HUES6 (cell line): ENCODE measurements around the gene LXN.

Source experiments
- H3K27ac ChIP-seq: 2 replicates; pipeline ENCODE4 v1.7.0; 2013; ENCODE audit warnings: low read depth, mild to moderate bottlenecking, low read length, inconsistent platforms
- H3K27me3 ChIP-seq: 2 replicates; pipeline ENCODE4 v1.6.1; 2013; ENCODE audit warnings: low read length; ENCODE audit not compliant: control insufficient read depth, insufficient read depth
- H3K36me3 ChIP-seq: 2 replicates; pipeline ENCODE4 v1.6.1; 2013; ENCODE audit warnings: low read length; ENCODE audit not compliant: control insufficient read depth, insufficient read depth
- H3K4me1 ChIP-seq: 2 replicates; pipeline ENCODE4 v1.6.1; 2013; ENCODE audit warnings: low read length; ENCODE audit not compliant: control insufficient read depth, insufficient read depth
- H3K4me3 ChIP-seq: 2 replicates; pipeline ENCODE4 v1.5.1; 2013; ENCODE audit warnings: low read depth, low read length
- H3K9ac ChIP-seq: one replicate; pipeline ENCODE4 v1.6.1; 2013; ENCODE audit warnings: mild to moderate bottlenecking, low read length
- H3K9me3 ChIP-seq: 2 replicates; pipeline ENCODE4 v1.6.1; 2013; ENCODE audit warnings: low read depth, low read length; ENCODE audit not compliant: control insufficient read depth, insufficient read depth

LXN gene

GRCh38 chr3:158672215-158673176 is at the start of gene LXN:
TSS of gene LXN (minus strand) at chr3:158672648. CDS start at chr3:158672478, 170 bp downstream.
- H3K27me3 ChIP-seq, result no peaks in the 10 kb centered on the region
- H3K4me3 ChIP-seq, result peak within 1 kb of the TSS; percentile 68
- H3K27ac ChIP-seq, result no peak within 1 kb of the TSS; the same call in 1 of the 2 replicates
- H3K9me3 ChIP-seq, result no peaks in the 10 kb centered on the region
- no peaks in the 10 kb centered on the region for H3K4me1 ChIP-seq
- H3K9ac ChIP-seq, result peak within 1 kb of the TSS; percentile 69
- H3K36me3 ChIP-seq, result peaks cover 23% of the 10 kb centered on the region

GRCh38 chr3:158722108-158722507 is 49.7 kb upstream of the LXN start:
- H3K4me1 ChIP-seq, result no peaks in the 10 kb centered on the region; the same call in 1 of the 2 replicates
- no peaks in the 10 kb centered on the region for H3K27me3 ChIP-seq
- peaks cover 3% of the 10 kb centered on the region; the same call in 1 of the 2 replicates for H3K36me3 ChIP-seq
- H3K4me3 ChIP-seq, result no peak overlapping the region
- no peak overlapping the region for H3K27ac ChIP-seq
- H3K9me3 ChIP-seq, result no peaks in the 10 kb centered on the region
- no peak overlapping the region for H3K9ac ChIP-seq

- H3K36me3 ChIP-seq, result peaks cover 3% of the 10 kb centered on the region; the same call in 1 of the 2 replicates
- no peak overlapping the region for H3K27ac ChIP-seq
- H3K4me1 ChIP-seq, result no peaks in the 10 kb centered on the region; the same call in 1 of the 2 replicates
These were observed 46.2 kb upstream of the LXN start for GRCh38 chr3:158718490-158719170.

GRCh38 chr3:158717576-158717975 is 45.1 kb upstream of the LXN start:
- Histone ChIP-seq H3K36me3 (peaks cover 3% of the 10 kb centered on the region; the same call in 1 of the 2 replicates), H3K4me1 (peaks cover 7% of the 10 kb centered on the region), H3K27me3 (no peaks in the 10 kb centered on the region), H3K27ac (no peak overlapping the region), H3K9me3 (no peaks in the 10 kb centered on the region), H3K9ac (no peak overlapping the region), H3K4me3 (no peak overlapping the region)

More at GRCh38 chr3:158718490-158719170, 46.2 kb upstream of the LXN start:
- H3K9ac ChIP-seq, result no peak overlapping the region
- no peaks in the 10 kb centered on the region for H3K9me3 ChIP-seq
- no peak overlapping the region for H3K4me3 ChIP-seq
- H3K27me3 ChIP-seq, result no peaks in the 10 kb centered on the region

GRCh38 chr3:158713094-158713499 is 40.6 kb upstream of the LXN start:
- H3K9ac ChIP-seq, result peak overlapping the region; percentile 29
- peak overlapping the region; percentile 5; the same call in 1 of the 2 replicates for H3K27ac ChIP-seq
- H3K36me3 ChIP-seq, result peaks cover 10% of the 10 kb centered on the region

GRCh38 chr3:158712443-158712842 is 40.0 kb upstream of the LXN start:
- no peaks in the 10 kb centered on the region for H3K9me3 ChIP-seq
- peak overlapping the region; percentile 5; the same call in 1 of the 2 replicates for H3K27ac ChIP-seq
- no peaks in the 10 kb centered on the region for H3K27me3 ChIP-seq
- H3K9ac ChIP-seq, result no peak overlapping the region
- peaks cover 16% of the 10 kb centered on the region for H3K36me3 ChIP-seq
- H3K4me3 ChIP-seq, result no peak overlapping the region
- peaks cover 15% of the 10 kb centered on the region for H3K4me1 ChIP-seq

More at GRCh38 chr3:158713094-158713499, 40.6 kb upstream of the LXN start:
- Histone ChIP-seq H3K9me3 (no peaks in the 10 kb centered on the region), H3K27me3 (no peaks in the 10 kb centered on the region), H3K4me3 (no peak overlapping the region), H3K4me1 (peaks cover 15% of the 10 kb centered on the region)

GRCh38 chr3:158711886-158712285 is 39.4 kb upstream of the LXN start:
- Histone ChIP-seq H3K27ac (no peak overlapping the region), H3K36me3 (peaks cover 18% of the 10 kb centered on the region), H3K4me1 (peaks cover 15% of the 10 kb centered on the region), H3K27me3 (no peaks in the 10 kb centered on the region), H3K9me3 (no peaks in the 10 kb centered on the region), H3K4me3 (no peak overlapping the region), H3K9ac (no peak overlapping the region)

GRCh38 chr3:158710601-158711000 is 38.2 kb upstream of the LXN start:
- no peak overlapping the region for H3K27ac ChIP-seq
- peaks cover 15% of the 10 kb centered on the region for H3K4me1 ChIP-seq
- no peaks in the 10 kb centered on the region for H3K27me3 ChIP-seq
- H3K9ac ChIP-seq, result no peak overlapping the region
- no peaks in the 10 kb centered on the region for H3K9me3 ChIP-seq
- H3K4me3 ChIP-seq, result no peak overlapping the region
- H3K36me3 ChIP-seq, result peaks cover 18% of the 10 kb centered on the region

- Histone ChIP-seq H3K36me3 (peaks cover 18% of the 10 kb centered on the region), H3K27ac (no peak overlapping the region), H3K4me1 (peaks cover 15% of the 10 kb centered on the region), H3K9ac (no peak overlapping the region), H3K27me3 (no peaks in the 10 kb centered on the region), H3K4me3 (no peak overlapping the region), H3K9me3 (no peaks in the 10 kb centered on the region)
These were observed 37.2 kb upstream of the LXN start for GRCh38 chr3:158709666-158710083.

- Histone ChIP-seq H3K27me3 (no peaks in the 10 kb centered on the region), H3K9me3 (no peaks in the 10 kb centered on the region), H3K4me3 (no peak overlapping the region), H3K36me3 (peaks cover 9% of the 10 kb centered on the region), H3K4me1 (no peaks in the 10 kb centered on the region), H3K27ac (no peak overlapping the region), H3K9ac (no peak overlapping the region)
These were observed 31.1 kb upstream of the LXN start for GRCh38 chr3:158703566-158703965.
